ENCODE measurements around the gene CNTN5. TPM values are rescaled to one million over a fixed set of nuclear protein-coding genes. Genes with fewer than 3 reads are reported as not detected.

The CNTN5 gene
- total RNA-seq, 1 experiment from 2014 or later, result not detected

DNA sequence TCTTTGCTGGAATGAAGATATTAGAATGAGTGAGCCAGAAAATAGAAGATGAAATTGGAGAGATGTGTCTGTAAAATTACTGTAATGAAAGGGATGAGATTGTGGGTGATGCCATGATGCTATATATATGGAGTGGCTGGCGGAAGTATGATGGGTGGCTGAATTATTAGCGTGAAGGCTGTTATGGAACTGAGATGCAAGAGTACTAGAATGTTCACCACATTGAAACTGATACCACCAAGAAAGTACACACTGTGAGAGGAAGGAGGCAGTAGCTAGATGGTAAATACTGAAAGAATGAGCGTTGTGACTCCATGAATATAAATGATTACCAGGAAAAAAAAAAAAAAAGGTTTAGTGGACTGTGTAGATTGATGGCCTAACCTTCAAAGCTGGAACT, 411.9 kb downstream of the CNTN5 start:
- H3K4me1 Mint-ChIP-seq, result peaks cover 31 to 34% of the 10 kb centered on the region in 2 experiments
- Histone ChIP-seq H2BK5ac (ENCODE audit: insufficient read length, low read length) (no peak overlapping the region), H3K18ac (ENCODE audit: insufficient read length, low read depth, low read length) (no peak overlapping the region), H3K4ac (ENCODE audit: low read depth, low read length) (no peak overlapping the region), H4K91ac (ENCODE audit: insufficient read length, low read depth, low read length) (no peak overlapping the region), H3K14ac (ENCODE audit: insufficient read depth, low read length) (no peak overlapping the region), H2AFZ (ENCODE audit: low read length) (no peak overlapping the region), H3K9ac (ENCODE audit: extremely low read depth, insufficient read length, low read length) (no peak overlapping the region), H2BK15ac (ENCODE audit: low read depth, low read length) (no peak overlapping the region), H3K27me3 (ENCODE audit: insufficient read depth, low read length) (no peaks in the 10 kb centered on the region), H3K4me1 (ENCODE audit: insufficient read depth, low read length) (no peaks in the 10 kb centered on the region; the same call in 1 of the 2 replicates), H2BK120ac (ENCODE audit: low read depth, low read length, poor library complexity, severe bottlenecking) (no peak overlapping the region), H3K56ac (ENCODE audit: insufficient read length, low read depth, low read length) (no peak overlapping the region), H3K23ac (ENCODE audit: insufficient read length, low read depth, low read length) (no peak overlapping the region), H3K27ac (ENCODE audit: insufficient read length, low read depth, low read length) (no peak overlapping the region), H2AK5ac (ENCODE audit: insufficient read length, low read length) (no peak overlapping the region), H4K8ac (replicated peaks; ENCODE audit: insufficient read length, low read depth, low read length) (no peak overlapping the region), H2BK20ac (ENCODE audit: low read depth, low read length, poor library complexity, severe bottlenecking) (peak overlapping the region; percentile 60), H3T11ph (ENCODE audit: low read length) (no peak overlapping the region), H4K5ac (ENCODE audit: insufficient read length, low read depth, low read length) (no peak overlapping the region), H3K4me2 (ENCODE audit: insufficient read depth, insufficient read length, low read length) (no peak overlapping the region), H4K20me1 (ENCODE audit: control insufficient read depth, insufficient read depth, insufficient read length) (no peaks in the 10 kb centered on the region), H2BK12ac (ENCODE audit: insufficient read length, low read depth, low read length) (no peak overlapping the region), H3K9me3 (ENCODE audit: control insufficient read depth, low read depth, low read length) (no peaks in the 10 kb centered on the region), H3K23me2 (ENCODE audit: insufficient read length, low read depth, low read length, poor library complexity, severe bottlenecking) (no peaks in the 10 kb centered on the region), H3K79me2 (ENCODE audit: insufficient read depth, low read length) (no peaks in the 10 kb centered on the region), H3K79me1 (ENCODE audit: insufficient read depth, low read depth, low read length, poor library complexity, severe bottlenecking) (no peaks in the 10 kb centered on the region)
- no peak for DNase-seq
- WGBS (ENCODE audit: extremely low coverage, insufficient read length, low lambda C conversion rate), result no CpG with 5 or more reads among the region's 3 CpGs
- H3K4me3 Mint-ChIP-seq, result no peak overlapping the region; a peak in 1 of 5 replicates
- TF ChIP-seq, protein P1, sequence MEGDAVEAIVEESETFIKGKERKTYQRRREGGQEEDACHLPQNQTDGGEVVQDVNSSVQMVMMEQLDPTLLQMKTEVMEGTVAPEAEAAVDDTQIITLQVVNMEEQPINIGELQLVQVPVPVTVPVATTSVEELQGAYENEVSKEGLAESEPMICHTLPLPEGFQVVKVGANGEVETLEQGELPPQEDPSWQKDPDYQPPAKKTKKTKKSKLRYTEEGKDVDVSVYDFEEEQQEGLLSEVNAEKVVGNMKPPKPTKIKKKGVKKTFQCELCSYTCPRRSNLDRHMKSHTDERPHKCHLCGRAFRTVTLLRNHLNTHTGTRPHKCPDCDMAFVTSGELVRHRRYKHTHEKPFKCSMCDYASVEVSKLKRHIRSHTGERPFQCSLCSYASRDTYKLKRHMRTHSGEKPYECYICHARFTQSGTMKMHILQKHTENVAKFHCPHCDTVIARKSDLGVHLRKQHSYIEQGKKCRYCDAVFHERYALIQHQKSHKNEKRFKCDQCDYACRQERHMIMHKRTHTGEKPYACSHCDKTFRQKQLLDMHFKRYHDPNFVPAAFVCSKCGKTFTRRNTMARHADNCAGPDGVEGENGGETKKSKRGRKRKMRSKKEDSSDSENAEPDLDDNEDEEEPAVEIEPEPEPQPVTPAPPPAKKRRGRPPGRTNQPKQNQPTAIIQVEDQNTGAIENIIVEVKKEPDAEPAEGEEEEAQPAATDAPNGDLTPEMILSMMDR (conservative IDR thresholded peaks at IDR 0.05), result no peak
- no peak overlapping the region for H3K27ac Mint-ChIP-seq
- no peaks in the 10 kb centered on the region for H3K9me3 Mint-ChIP-seq
- no peaks in the 10 kb centered on the region for H3K36me3 Mint-ChIP-seq (ENCODE audit: insufficient read depth in 1 of 3, low read depth in 3 of 3)
- H3K27me3 Mint-ChIP-seq (ENCODE audit: low read depth), result no peaks in the 10 kb centered on the region; the same call in 1 of the 2 replicates
